Thoracic aorta (tissue), 2 donors: ENCODE measurements around the gene MYO6. TPM values are rescaled to one million over a fixed set of nuclear protein-coding genes. Genes with fewer than 3 reads are reported as not detected.

Source experiments
- ATAC-seq: fragments of 150-250 bp; one replicate; pipeline ENCODE4 v1.8.0; 2017; ENCODE audit warnings: low read depth; ENCODE audit not compliant: insufficient number of reproducible peaks, low FRiP score
- DNase-seq: peaks from one replicate; pipeline ENCODE4 v3.0.0-alpha.2; 2020; ENCODE audit warnings: low spot score
- H3K27ac ChIP-seq, 2 donors: fragments of 200-600 bp; sonication (generic); 1 replicate in 1 of 2; 2 replicates in 1 of 2; pipeline ENCODE4 v1.5.1; 2016; ENCODE audit warnings: mild to moderate bottlenecking in 2 of 2, moderate library complexity in 2 of 2
- H3K27me3 ChIP-seq: fragments of 200-600 bp; sonication (generic); replicated peaks from 2 replicates; pipeline ENCODE4 v1.6.0; 2016; ENCODE audit warnings: mild to moderate bottlenecking; ENCODE audit not compliant: insufficient read depth
- H3K36me3 ChIP-seq: fragments of 200-600 bp; sonication (generic); one replicate; pipeline ENCODE4 v1.5.1; 2016
- H3K4me1 ChIP-seq, 2 donors: fragments of 200-600 bp; sonication (generic); 1 replicate in 1 of 2; 2 replicates in 1 of 2; pipeline versions ENCODE4 v1.5.1 to v1.6.0; 2016; ENCODE audit warnings: low read depth in 2 of 2, mild to moderate bottlenecking in 1 of 2; ENCODE audit not compliant: control insufficient read depth in 1 of 2
- H3K4me3 ChIP-seq: fragments of 200-600 bp; sonication (generic); 2 replicates; pipeline ENCODE4 v1.5.1; 2016; ENCODE audit warnings: mild to moderate bottlenecking
- H3K9me3 ChIP-seq: fragments of 200-600 bp; sonication (generic); 2 replicates; pipeline ENCODE4 v1.5.1; 2016
- total RNA-seq, 2 donors: library from RNA; depleted of rRNA; stranded (reverse); fragments of >200 nt; gene quantifications; one replicate each; pipeline versions ENCODE4 v1.1.0 to v1.2.3, GENCODE V29; 2016
- TF ChIP-seq, protein P1 (sequence below): fragments of 200-600 bp; sonication (generic); IDR thresholded peaks from one replicate; pipeline ENCODE4 v1.5.1; 2019; ENCODE audit warnings: antibody characterized with exemption

MYO6 gene
- total RNA-seq, 2 donors from 2014 or later: 23.8 to 30.1 TPM

- Histone ChIP-seq H3K27ac (no peak overlapping the region), H3K9me3 (no peaks in the 10 kb centered on the region), H3K4me1 (peaks cover 0 to 20% of the 10 kb centered on the region in 2 donors), H3K4me3 (no peak overlapping the region), H3K36me3 (no peaks in the 10 kb centered on the region), H3K27me3 (no peaks in the 10 kb centered on the region)
- DNase-seq (no peak), ATAC-seq (no peak)
- TF ChIP-seq, protein P1, sequence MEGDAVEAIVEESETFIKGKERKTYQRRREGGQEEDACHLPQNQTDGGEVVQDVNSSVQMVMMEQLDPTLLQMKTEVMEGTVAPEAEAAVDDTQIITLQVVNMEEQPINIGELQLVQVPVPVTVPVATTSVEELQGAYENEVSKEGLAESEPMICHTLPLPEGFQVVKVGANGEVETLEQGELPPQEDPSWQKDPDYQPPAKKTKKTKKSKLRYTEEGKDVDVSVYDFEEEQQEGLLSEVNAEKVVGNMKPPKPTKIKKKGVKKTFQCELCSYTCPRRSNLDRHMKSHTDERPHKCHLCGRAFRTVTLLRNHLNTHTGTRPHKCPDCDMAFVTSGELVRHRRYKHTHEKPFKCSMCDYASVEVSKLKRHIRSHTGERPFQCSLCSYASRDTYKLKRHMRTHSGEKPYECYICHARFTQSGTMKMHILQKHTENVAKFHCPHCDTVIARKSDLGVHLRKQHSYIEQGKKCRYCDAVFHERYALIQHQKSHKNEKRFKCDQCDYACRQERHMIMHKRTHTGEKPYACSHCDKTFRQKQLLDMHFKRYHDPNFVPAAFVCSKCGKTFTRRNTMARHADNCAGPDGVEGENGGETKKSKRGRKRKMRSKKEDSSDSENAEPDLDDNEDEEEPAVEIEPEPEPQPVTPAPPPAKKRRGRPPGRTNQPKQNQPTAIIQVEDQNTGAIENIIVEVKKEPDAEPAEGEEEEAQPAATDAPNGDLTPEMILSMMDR: no peak
Observed at GRCh38 chr6:75876152-75876551, 127.1 kb downstream of the MYO6 start.

- no peak overlapping the region for H3K27ac ChIP-seq
- no peak for DNase-seq
- no peak for ATAC-seq
- no peak overlapping the region for H3K4me3 ChIP-seq
- peaks cover 0 to 17% of the 10 kb centered on the region in 2 donors for H3K4me1 ChIP-seq
- TF ChIP-seq, protein P1: no peak
- no peaks in the 10 kb centered on the region for H3K27me3 ChIP-seq
- H3K9me3 ChIP-seq: no peaks in the 10 kb centered on the region
- H3K36me3 ChIP-seq: no peaks in the 10 kb centered on the region
Observed at GRCh38 chr6:75880305-75880704, 131.3 kb downstream of the MYO6 start.

DNA sequence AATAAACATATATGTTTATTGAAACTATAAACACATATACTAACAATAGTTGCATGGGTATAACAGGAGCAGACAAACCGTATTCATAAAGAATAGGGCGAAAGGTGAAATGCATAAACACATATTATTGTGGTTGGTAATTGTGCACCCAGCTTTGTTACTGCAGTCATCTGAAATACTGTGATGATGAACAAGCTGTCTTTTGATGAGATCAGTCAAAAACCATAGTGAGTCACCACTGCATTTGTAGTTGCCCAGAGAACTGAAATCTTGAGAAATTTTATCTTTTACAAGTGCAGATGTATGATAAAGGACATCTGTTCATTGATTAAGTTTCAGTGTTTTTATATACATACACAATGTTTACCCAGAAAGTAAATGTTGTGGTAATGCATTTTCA is 133.7 kb downstream of the MYO6 start:
- H3K27me3 ChIP-seq: no peaks in the 10 kb centered on the region
- peaks cover 0 to 15% of the 10 kb centered on the region in 2 donors for H3K4me1 ChIP-seq
- no peaks in the 10 kb centered on the region for H3K9me3 ChIP-seq
- H3K4me3 ChIP-seq: no peak overlapping the region
- TF ChIP-seq, protein P1: no peak
- DNase-seq (no peak), ATAC-seq (no peak)
- no peaks in the 10 kb centered on the region for H3K36me3 ChIP-seq
- no peak overlapping the region for H3K27ac ChIP-seq

- no peaks in the 10 kb centered on the region for H3K4me1 ChIP-seq
- no peaks in the 10 kb centered on the region for H3K36me3 ChIP-seq
- H3K9me3 ChIP-seq: no peaks in the 10 kb centered on the region
- H3K27me3 ChIP-seq: no peaks in the 10 kb centered on the region
- no peak overlapping the region for H3K4me3 ChIP-seq
- H3K27ac ChIP-seq: no peak overlapping the region
- DNase-seq (no peak), ATAC-seq (no peak)
- TF ChIP-seq, protein P1: no peak
Observed at GRCh38 chr6:75884822-75885221, 135.8 kb downstream of the MYO6 start.

DNA sequence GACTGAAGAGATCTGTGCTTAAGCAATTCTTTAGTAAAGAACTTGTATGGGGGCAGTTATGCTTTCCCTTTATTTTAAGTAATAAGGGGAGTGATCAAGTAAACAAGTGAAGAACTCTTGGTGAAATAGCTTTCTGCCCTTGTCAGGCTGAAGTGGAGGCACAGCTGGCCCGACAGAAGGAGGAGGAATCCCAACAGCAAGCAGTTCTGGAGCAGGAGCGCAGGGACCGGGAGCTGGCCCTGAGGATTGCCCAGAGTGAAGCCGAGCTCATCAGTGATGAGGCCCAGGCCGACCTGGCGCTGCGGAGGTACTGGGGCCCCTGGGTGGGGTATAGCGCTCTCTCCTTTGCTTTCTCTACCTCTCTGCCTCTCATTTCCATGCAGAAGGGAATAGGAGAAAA is 143.3 kb downstream of the MYO6 start:
- H3K9me3 ChIP-seq: no peaks in the 10 kb centered on the region
- ATAC-seq: no peak
- TF ChIP-seq, protein P1: no peak
- H3K4me3 ChIP-seq: no peak overlapping the region
- H3K36me3 ChIP-seq: no peaks in the 10 kb centered on the region
- no peak for DNase-seq
- H3K4me1 ChIP-seq: no peaks in the 10 kb centered on the region
- H3K27me3 ChIP-seq: no peaks in the 10 kb centered on the region
- H3K27ac ChIP-seq: no peak overlapping the region
